Calu3 (cell line): Measurements from ENCODE around the gene TMSB15A. TPM values are rescaled to one million over a fixed set of nuclear protein-coding genes. Genes with fewer than 3 reads are reported as not detected.
"Not testable (repeated sequence)": the region's sequence is repeated elsewhere in the genome, so short reads cannot be mapped to it uniquely, and the experiment has no call there.

Source experiments
- BruUV-seq: library from RNA; stranded (reverse); fragments of 400-500 nt; replicated peaks from 2 replicates; lab custom pipeline; 2021; lab: Mats Ljungman, UMichigan
- CTCF ChIA-PET: fragments of 300-600 bp; sonication (Branson Sonifier 250); formaldehyde crosslinking; loops from one replicate; lab custom pipeline; 2022; ENCODE audit warnings: antibody characterized with exemption; lab: Charles Lee
- DNase-seq: peaks from one replicate; pipeline ENCODE4 v3.0.0; 2022
- H3K27ac Mint-ChIP-seq: one replicate; pipeline ENCODE4 v1.8.0; 2022; ENCODE audit warnings: mixed read lengths; ENCODE audit not compliant: unreplicated experiment
- H3K27me3 Mint-ChIP-seq: one replicate; pipeline ENCODE4 v1.8.0; 2022; ENCODE audit warnings: mixed read lengths; ENCODE audit not compliant: unreplicated experiment
- H3K36me3 Mint-ChIP-seq: one replicate; pipeline ENCODE4 v1.8.0; 2022; ENCODE audit warnings: mild to moderate bottlenecking, moderate library complexity, mixed read lengths; ENCODE audit not compliant: insufficient read depth, unreplicated experiment
- H3K4me1 Mint-ChIP-seq: one replicate; pipeline ENCODE4 v1.8.0; 2022; ENCODE audit warnings: mild to moderate bottlenecking, low read depth, mixed read lengths; ENCODE audit not compliant: unreplicated experiment
- H3K4me3 Mint-ChIP-seq: one replicate; pipeline ENCODE4 v1.8.0; 2022; ENCODE audit warnings: mild to moderate bottlenecking, low read depth, moderate library complexity, mixed read lengths; ENCODE audit not compliant: unreplicated experiment
- H3K9me3 Mint-ChIP-seq: one replicate; pipeline ENCODE4 v1.8.0; 2022; ENCODE audit warnings: low read depth, mixed read lengths; ENCODE audit not compliant: unreplicated experiment
- CTCF ChIP-seq: fragments of 200-600 bp; IDR thresholded peaks from one replicate; pipeline ENCODE4 v1.8.0; 2022; ENCODE audit warnings: antibody characterized with exemption; ENCODE audit not compliant: unreplicated experiment
- intact Hi-C: fragments of 100-400 bp; cut with micrococcal nuclease; formaldehyde crosslinking; loops from one replicate; pipeline ENCODE4 v1.10.0; 2022; ENCODE audit not compliant: unreplicated experiment
- total RNA-seq: library from RNA; stranded (reverse); gene quantifications from 2 replicates; pipeline ENCODE4 v1.2.3, GENCODE V29; 2022

The TMSB15A gene
- total RNA-seq, 1 experiment from 2014 or later = 1.9 TPM

- H3K9me3 Mint-ChIP-seq = no peaks in the 10 kb centered on the region
- H3K4me3 Mint-ChIP-seq = no peak overlapping the region
- DNase-seq = no peak
- intact Hi-C loops = no loop called here
- TF ChIP-seq CTCF = no peak
- BruUV-seq = no TSS peak
- peaks cover 12% of the 10 kb centered on the region for H3K27me3 Mint-ChIP-seq
- H3K27ac Mint-ChIP-seq = no peak overlapping the region
- no peaks in the 10 kb centered on the region for H3K4me1 Mint-ChIP-seq
- no peaks in the 10 kb centered on the region for H3K36me3 Mint-ChIP-seq
- CTCF ChIA-PET = no interaction called here
Observed at GRCh38 chrX:102498732-102499131, 17.8 kb downstream of the TMSB15A start.

- no TSS peak for BruUV-seq
Observed at GRCh38 chrX:102491766-102492165, 24.8 kb downstream of the TMSB15A start.

GRCh38 chrX:102478765-102479164 is 37.8 kb downstream of the TMSB15A start:
- H3K27me3 Mint-ChIP-seq, DNase-seq, H3K4me3 Mint-ChIP-seq, H3K36me3 Mint-ChIP-seq, H3K27ac Mint-ChIP-seq, H3K9me3 Mint-ChIP-seq, BruUV-seq, intact Hi-C loops, CTCF ChIA-PET, H3K4me1 Mint-ChIP-seq: not testable (repeated sequence)

More at GRCh38 chrX:102491766-102492165, 24.8 kb downstream of the TMSB15A start:
- intact Hi-C loops = no loop called here
- no peak overlapping the region for H3K27ac Mint-ChIP-seq
- no peak for DNase-seq
- no peaks in the 10 kb centered on the region for H3K27me3 Mint-ChIP-seq
- no peaks in the 10 kb centered on the region for H3K36me3 Mint-ChIP-seq
- CTCF ChIA-PET = no interaction called here
- no peak for TF ChIP-seq CTCF
- no peaks in the 10 kb centered on the region for H3K9me3 Mint-ChIP-seq
- H3K4me1 Mint-ChIP-seq = no peaks in the 10 kb centered on the region
- H3K4me3 Mint-ChIP-seq = no peak overlapping the region

GRCh38 chrX:102471762-102472220 is 44.7 kb downstream of the TMSB15A start, which contains the start of gene TCP11X2:
TCP11X2 (minus strand) TSS chrX:102471812.
- CTCF ChIA-PET, H3K27me3 Mint-ChIP-seq, H3K36me3 Mint-ChIP-seq, H3K4me3 Mint-ChIP-seq, intact Hi-C loops, H3K27ac Mint-ChIP-seq, H3K4me1 Mint-ChIP-seq, BruUV-seq, H3K9me3 Mint-ChIP-seq, DNase-seq: not testable (repeated sequence)

- H3K27me3 Mint-ChIP-seq, H3K27ac Mint-ChIP-seq, CTCF ChIA-PET: not testable (repeated sequence)
Observed at GRCh38 chrX:102470215-102470614, 46.3 kb downstream of the TMSB15A start.

More at GRCh38 chrX:102470215-102470614, 46.3 kb downstream of the TMSB15A start:
- BruUV-seq, DNase-seq, H3K9me3 Mint-ChIP-seq, H3K36me3 Mint-ChIP-seq, intact Hi-C loops, H3K4me1 Mint-ChIP-seq, H3K4me3 Mint-ChIP-seq: not testable (repeated sequence)

Other genes with a start within 250 kb of the TMSB15A start
- not detected in 2 replicates for gene NXF2B, start 76.7 kb downstream of the TMSB15A start, total RNA-seq
- not detected in 2 replicates for gene TCP11X2, start 44.9 kb downstream of the TMSB15A start, total RNA-seq
- gene ARMCX5, start 82.8 kb upstream of the TMSB15A start, total RNA-seq = 22.4 and 23.7 TPM in 2 replicates
- 3.6 and 3.9 TPM in 2 replicates for gene GPRASP1, start 134.7 kb upstream of the TMSB15A start, total RNA-seq
- 7.1 and 9.0 TPM in 2 replicates for gene GPRASP2, start 195.7 kb upstream of the TMSB15A start, total RNA-seq
- gene GPRASP3, start 204.0 kb upstream of the TMSB15A start, total RNA-seq = 4.9 and 5.5 TPM in 2 replicates